HG03460 (cell line): ENCODE results near the gene BIRC2.

Experiments
- ATAC-seq: cut with Tn5 transposase; IDR thresholded peaks from one replicate; pipeline ENCODE4 v1.9.1; 2021; ENCODE audit not compliant: unreplicated experiment

BIRC2 gene

DNA sequence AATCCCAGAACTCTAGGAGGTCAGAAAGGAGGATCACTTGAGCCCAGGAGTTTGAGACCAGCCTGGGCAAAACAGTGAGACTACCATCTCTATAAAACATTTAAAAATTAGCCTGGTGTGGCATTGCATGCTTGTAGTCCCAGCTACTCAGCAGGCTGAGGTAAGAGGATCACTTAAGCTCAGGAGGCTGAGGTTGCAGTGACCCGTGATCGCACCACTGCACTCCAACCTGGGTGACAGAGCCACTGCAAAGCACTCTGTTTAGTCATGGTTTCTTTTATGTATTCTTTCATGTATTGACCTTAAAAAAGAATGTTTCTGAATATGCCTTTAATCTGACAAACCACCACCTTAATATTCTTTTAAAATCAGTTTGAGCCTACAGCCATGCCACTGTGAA is 52.2 kb downstream of the BIRC2 start:
- ATAC-seq: no peak

DNA sequence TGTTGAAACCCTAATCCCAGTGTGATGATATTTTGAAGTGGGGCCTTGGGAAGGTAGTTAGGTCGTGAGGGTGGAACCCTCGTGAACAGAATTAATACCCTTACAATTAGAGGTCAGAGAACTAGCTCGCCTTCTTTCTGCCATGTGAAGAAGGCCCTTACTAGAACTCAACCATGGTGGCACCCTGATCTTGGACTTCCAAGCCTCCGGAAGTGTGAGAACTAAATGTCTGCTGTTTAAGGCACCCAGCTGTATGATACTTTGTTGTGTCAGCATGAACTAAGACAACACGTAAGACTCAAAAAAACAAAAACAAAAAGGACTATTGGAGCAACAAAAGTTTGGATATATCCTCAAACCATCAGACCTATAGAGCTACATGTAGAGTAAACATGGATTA is 53.6 kb downstream of the BIRC2 start:
- ATAC-seq: no peak

DNA sequence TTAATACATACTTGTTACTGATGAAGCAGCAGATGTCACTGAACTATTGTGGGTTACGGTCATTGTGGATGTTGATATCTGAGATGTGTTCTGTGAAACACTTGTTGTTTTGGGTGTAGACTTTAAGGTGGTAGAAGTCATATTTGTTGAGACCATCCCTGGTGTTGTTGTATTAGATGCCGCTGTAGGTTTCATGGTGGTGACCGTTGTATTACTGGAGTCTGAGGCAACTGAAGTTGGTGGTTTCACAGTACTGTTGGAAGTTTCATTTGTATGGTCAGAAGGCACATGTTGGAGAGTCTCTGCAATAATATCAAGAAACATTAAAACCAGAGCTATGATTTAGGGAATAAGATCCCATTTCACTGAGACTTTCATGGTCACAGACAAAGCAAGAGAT is 54.9 kb downstream of the BIRC2 start:
- no peak for ATAC-seq

DNA sequence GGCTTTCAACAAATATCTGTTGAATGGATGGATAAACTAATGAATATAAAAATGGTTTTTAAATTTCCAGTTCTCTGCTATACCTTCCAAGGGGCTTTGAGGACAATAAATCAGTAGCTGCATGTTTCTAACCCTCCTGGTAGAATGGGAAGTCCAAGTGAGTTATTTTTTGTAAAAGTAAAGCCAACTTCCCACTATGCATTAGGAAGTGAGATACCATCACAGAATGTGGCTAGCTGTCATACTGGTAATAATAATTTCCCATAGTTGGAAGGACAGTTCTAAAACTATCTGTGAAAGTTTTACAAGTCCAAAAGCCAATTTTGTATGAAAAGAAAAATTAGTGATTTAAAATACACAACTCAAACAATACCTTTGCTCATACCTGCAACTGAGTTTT is 55.5 kb downstream of the BIRC2 start:
- no peak for ATAC-seq

DNA sequence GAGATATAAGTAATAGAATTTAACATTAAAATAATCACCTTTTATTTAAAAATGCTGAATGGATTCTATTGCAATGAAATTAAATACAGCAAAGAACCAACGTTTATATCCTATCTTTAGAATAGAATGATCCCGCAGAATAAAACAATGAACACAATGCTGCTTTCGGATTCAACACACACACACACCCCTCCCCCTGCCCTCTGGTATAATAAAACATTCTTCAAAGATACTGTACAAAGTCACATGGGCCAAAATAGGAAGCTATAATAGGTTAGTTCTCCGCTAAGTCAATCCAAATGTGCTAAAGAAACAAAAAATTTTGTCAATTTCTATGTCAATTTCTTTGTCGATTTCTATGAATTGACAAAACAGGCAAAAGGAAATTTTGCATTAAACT is 58.5 kb downstream of the BIRC2 start:
- no peak for ATAC-seq

DNA sequence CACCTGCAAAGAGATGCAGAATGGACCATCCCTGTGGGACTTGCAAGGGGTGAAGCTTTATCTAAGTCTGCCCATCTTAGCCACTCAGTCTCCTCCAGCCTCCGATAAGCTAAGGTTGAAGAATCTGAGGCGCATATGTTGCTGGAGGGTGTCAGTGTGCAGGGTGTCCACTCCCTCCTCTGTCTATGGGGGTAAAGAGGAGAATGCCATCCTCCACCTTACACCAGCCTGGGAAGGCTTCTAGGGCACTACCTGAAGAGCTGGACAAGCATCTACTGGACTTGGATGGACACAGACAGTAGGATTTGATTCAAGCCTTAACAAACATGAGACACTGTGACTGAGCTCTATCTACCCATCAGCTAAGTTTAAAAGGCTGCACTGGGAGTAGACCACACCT is 59.1 kb downstream of the BIRC2 start:
- ATAC-seq: no peak

DNA sequence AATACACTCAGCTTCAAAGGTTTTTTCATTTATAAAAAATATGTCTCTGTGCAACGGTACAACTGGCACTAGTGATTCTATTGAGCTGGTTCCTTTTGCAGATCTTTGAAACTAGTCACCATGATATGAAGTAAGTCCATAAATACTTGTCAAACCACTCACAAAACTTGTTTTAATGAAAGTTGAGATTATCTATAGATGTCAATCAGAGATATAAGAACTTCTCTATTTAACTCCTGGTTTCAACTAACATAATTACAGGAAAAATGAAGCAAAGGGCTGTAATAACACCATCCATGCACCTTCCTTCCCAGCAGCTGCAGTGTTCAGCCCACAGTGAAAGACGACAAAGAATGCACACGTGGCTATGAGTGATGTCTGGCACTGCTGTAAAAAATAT is 60.9 kb downstream of the BIRC2 start:
- ATAC-seq: no peak

DNA sequence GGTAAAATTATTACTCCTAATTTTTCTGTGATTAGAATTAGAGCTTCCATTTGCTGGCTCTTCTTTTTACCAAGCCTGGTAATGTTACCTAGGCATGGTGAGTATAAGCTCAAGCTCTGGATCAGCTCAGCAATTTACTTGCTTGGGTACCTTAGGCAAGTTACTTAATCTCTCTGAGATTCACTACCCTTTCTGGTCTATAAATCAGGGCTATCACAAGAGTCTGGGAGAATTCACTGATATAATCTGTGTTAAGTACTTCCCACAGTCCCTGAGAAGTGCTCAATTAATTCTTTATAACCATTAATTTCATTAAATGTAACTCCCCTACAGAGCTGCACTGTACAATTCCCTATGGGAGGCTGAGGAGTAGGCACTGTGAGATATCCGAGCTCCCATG is 61.3 kb downstream of the BIRC2 start:
- ATAC-seq: no peak

DNA sequence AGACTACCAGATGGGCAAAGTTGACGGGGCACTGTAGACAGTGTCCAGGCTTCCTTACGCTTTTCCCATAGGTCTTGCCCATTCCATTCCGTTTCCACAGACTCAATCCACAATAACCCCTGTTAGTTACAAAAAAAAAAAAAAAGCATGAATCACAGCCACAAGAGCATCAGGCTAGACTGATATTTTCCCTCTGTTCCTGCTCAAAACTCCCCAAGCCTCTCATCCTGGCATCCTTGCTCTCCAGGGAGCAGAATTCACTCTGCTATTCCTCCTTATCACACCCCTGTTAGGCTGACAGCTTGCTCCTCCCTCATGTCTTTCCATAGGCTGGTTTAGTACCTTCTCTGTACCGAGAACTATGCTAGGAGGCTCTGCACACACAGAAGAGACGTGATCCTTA is 63.4 kb downstream of the BIRC2 start:
- no peak for ATAC-seq

DNA sequence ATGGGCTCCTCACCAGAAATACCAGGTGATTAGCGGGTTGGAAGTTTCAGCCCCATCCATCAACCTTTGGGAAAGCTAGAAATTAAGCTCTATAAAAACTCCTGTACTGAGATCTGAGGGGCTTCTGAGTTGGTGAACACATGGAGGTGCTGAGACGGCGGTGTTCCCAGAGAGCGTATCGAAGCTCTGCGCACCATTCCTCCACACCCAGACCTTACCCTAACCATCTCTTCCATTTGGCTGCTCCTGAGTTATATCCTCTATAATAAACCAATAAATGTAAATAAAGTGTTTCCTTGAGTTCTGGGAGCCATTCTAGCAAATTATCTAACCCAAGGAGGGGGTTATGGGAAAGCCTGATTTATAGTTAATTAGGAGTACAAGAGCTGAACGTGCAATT is 64.1 kb downstream of the BIRC2 start:
- ATAC-seq: no peak

DNA sequence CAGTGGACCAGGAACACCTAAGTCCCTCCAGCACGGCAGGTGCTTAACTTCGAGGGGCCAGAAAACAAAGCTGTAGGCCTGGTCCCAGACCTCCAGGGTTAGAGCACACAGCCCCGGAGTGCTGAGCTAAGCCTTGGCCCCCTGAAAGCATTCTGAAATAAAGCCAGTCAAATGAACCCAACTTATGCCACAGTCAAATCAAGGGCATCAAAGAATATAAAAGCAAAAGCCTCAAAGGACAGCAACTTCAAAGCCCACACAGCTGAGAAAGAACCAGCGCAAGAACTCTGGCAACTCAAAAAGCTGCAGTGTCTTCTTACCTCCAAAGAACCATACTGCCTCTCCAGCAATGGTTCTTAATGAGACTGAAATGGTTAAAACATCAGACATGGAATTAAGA is 66.5 kb downstream of the BIRC2 start:
- ATAC-seq: no peak

DNA sequence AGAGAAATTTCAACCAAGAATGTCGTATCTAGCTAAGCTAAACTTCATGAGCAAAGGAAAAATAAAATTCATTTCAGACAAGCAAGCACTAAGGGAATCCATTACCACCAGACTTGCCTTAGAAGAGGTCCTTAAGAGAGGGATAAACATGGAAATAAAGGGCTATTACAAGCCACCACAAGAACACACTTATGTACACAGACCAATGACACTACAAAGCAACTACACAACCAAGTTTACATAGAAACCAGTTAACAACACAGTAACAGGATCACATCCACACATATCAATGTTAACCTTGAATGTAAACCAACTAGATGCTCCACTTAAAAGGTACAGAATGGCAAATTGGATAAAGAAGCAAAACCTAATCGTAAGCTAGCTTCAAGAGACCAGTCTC is 67.5 kb downstream of the BIRC2 start:
- no peak for ATAC-seq

DNA sequence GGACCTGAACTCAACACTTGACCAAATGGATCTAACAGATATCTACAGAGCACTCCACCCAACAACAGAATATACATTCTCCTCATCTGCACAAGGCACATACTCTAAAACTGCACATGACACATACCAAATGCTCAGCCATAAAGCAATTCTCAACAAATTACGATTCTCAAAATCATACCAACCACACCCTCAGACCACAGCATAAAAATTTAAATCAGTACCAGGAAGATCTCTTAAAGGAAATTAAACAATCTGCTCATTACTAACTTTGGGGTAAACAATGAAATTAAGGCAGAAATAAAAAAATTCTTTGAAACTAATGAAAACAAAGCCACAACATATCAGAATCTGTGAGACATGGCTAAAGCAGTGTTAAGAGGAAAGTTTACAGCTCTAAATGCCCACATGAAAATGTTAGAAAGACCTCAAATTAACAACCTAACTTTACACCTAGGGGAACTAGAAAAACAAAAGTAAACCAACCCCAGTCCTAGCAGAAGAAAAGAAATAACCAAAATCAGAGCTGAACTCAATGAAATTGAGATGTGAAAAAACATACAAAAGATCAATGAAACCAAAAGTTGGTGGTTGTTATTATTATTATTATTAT is 68.4 kb downstream of the BIRC2 start:
- ATAC-seq: no peak

DNA sequence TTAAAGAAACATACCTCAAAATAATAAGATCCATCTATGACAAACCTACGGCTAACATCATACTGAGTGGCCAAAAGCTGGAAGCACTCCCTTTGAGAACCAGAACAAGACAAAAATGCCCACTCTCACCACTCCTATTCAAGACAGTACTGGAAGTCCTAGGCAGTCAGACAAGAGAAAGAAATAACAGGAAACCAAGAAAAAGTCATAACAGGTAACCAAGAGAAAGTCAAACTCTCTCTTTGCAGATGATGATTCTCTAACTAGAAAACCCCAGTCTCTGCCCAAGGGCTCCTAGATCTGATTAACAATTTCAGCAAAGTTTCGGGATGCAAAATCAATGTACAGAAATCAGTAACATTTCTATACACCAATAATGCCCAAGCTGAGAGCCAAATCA is 70.0 kb downstream of the BIRC2 start:
- ATAC-seq: no peak

DNA sequence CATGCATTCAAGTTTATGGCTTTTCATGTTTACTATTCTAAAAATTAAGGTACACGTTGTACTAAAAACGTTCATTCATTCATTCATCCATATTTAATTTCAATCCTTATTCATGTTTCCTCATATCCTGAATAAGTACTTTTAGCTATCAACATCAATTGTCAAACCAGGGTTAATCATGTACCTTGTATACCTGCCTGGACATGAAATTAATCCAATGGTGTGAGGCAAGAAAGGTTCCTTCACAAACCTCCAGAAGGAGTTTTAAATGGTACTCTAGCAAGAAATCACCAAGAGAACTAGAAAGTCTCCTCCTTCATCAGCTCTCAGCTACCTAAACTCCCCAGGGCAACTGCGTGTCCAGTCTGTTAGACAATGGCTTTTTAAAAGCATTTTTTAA is 72.2 kb downstream of the BIRC2 start:
- ATAC-seq: no peak

DNA sequence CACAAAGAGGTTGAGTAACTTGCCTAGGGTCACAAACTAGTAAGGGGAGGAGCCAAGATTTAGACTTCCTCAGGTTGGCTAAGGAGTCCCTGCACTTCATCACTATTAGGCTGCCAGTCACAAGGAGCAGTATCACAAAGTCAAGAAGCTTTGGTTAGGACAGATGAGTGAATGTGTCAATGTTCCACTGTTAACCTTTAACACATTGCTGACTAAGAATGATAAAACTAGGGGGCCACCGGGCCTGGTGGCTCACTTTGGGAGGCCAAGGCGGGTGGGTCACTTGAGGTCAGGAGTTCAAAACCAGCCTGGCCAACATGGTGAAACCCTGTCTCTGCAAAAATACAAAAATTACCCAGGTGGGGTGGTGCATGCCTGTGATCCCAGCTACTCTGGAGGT is 73.5 kb downstream of the BIRC2 start:
- ATAC-seq: peak; percentile 92

DNA sequence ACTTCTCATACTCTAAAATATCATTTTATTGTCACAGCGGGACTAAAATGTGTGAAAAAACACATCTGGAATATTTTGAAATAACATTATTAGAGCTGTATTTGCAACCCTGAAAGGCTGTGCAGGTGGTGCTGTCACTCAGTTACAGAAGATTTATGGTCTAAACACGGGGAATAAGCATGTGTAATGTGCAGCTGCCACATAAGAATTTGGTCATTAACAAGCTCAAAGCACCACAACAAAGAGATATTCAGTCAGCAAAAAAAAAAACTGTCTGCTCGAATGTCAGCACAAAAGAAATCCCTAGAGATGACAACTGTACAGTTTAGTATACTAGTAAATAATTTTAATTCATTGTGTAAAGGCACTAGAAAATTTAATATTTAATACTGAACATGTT is 74.2 kb downstream of the BIRC2 start:
- no peak for ATAC-seq

DNA sequence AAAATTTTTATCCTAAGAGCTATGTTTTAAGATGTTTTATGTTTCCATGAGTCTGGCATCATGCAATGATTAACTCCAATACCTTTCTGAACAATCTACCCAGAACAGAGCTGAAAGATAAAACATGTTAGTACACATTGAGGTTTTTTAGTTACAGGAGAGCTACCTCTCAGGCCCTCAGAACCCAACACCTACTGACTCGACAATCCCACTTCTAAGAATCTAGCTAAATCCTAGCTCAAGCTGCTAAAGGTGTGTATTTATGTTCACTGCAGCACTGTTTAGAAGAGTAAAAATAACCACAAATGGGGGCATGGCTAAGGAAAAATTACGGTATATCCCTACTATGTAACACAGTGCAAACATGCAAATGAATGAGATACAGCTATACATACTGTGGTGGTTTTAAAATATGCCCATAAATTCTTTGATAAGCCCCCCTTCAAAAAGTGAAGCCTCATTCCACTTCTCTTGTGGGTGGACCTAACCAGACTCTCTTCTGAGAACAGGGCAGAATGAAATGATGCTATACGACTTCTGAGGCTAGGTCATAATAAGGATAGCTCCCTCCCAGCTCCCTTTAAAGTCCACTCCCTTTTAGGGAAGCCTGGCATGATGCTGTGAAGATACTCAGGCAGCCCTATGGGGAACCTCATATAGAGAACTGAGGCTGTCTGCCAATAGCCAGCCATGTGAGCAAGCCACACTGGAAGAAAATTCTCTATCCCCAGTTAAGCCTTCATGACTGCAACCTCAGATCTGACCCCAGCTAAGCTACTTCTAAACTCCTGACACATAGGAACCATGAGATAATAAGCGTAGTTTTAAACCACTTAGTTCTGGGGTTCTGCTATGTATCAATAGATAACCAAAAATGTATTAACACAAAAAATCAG is 76.1 kb downstream of the BIRC2 start:
- ATAC-seq: no peak

DNA sequence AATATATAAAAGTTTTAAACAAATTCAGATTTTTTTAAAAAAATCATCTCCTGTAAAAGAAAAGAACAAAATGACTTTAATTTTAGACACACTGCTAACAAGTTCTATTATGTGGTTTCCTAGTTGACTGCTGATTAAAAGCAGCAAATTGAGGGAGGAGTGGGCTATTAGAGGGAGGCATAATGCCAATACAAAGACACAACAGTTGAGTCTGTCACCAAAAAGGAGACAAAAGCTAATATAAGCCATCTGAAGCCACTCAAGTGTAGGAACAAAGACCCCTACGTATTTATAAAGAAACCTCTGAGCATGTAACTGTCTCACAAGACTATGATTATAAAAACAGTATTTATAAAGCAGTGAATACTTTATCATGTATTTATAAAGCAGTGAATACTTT is 76.9 kb downstream of the BIRC2 start:
- ATAC-seq: no peak

DNA sequence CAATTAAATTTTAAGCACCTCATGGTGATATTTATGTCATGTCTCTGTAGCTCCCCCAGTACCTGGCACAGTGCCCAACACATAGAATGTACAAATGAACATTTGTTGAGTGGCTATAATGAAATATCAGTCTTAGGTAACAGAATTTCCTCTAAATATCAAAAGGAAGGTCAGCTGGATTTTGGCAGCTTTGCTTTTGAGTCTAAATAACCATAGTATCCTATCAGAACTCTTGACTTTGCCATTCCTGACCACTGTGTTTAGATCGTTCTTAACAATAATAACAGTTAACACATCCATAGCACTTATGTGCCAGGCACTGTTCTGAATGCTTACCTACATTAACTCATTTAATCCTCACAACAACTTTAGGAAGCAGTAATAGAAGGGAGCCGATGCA is 79.0 kb downstream of the BIRC2 start:
- ATAC-seq: no peak

DNA sequence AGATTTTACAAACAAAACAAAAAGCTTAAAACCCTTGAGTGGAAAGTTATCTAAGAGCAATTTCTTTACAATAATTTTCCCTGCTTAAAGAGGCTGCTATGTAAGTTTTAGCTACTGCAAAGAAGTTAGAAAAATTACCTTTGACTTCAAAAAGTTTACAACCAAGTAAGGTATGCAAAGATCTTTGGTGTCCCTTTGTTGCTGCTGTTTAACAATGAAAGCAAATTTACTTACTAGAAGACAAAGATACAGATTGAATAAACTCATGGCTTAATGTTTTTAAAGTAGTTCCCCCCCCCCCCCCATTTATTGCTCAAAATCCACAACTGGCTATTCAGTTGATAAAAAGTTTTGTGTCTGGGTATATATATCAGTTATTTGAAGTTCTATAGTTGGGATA is 79.6 kb downstream of the BIRC2 start:
- no peak for ATAC-seq

DNA sequence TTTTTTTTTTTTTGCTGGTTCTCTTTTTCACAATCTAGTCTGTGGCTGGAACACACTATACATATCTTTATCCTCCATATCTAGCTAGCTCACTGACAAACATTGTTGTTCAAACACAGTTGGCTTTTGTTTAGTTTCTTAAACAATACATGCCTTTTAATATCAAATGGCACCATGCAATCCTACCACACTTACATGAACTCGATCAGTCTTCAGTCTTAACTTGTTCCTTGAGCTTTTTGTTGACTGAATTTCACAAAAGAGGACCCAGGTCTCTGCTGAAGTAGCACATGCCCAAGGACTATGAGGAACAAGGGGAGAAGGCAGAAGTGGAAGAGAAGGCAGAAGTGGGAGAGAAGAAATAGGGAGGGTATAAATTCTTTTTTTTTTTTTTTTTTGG is 80.1 kb downstream of the BIRC2 start:
- no peak for ATAC-seq
